Sigmoid colon (tissue), 7 donors: ENCODE results near the gene DPRX. TPM values are rescaled to one million over a fixed set of nuclear protein-coding genes. Genes with fewer than 3 reads are reported as not detected.

Source experiments
- DNase-seq: peaks from one replicate; pipeline ENCODE4 v3.0.0-alpha.2; 2019
- H3K27ac ChIP-seq, 4 donors: fragments of 200-600 bp; sonication (generic); one replicate each; pipeline ENCODE4 v1.5.1; 2016 to 2019; ENCODE audit warnings: mild to moderate bottlenecking in 1 of 4
- H3K27me3 ChIP-seq, 3 donors: fragments of 200-600 bp; sonication (generic); one replicate each; pipeline ENCODE4 v1.5.1; 2019; ENCODE audit warnings: mild to moderate bottlenecking in 1 of 3
- H3K36me3 ChIP-seq, 4 donors: fragments of 200-600 bp; sonication (generic); one replicate each; pipeline ENCODE4 v1.5.1; 2016 to 2019
- H3K4me1 ChIP-seq, 4 donors: fragments of 200-600 bp; sonication (generic); one replicate each; pipeline ENCODE4 v1.5.1; 2017 to 2019
- H3K4me3 ChIP-seq, 4 donors: fragments of 200-600 bp; sonication (generic); one replicate each; pipeline ENCODE4 v1.5.1; 2017 to 2019; ENCODE audit warnings: mild to moderate bottlenecking in 2 of 4, moderate library complexity in 1 of 4
- H3K9me3 ChIP-seq, 4 donors: fragments of 200-600 bp in 3 of 4; sonication (generic) in 3 of 4; one replicate each; pipeline versions ENCODE4 v1.5.1 to v1.6.1; 2013 to 2019
- EP300 ChIP-seq, 4 donors: sonication (generic); formaldehyde crosslinking; IDR thresholded peaks; one replicate each; pipeline ENCODE4 v1.6.1; 2017; ENCODE audit warnings: antibody characterized with exemption in 4 of 4
- POLR2A ChIP-seq, 2 donors: fragments of 450-650 bp; IDR thresholded peaks; one replicate each; pipeline ENCODE4 v1.6.1; 2016; ENCODE audit warnings: antibody characterized with exemption in 2 of 2, mild to moderate bottlenecking in 2 of 2, moderate library complexity in 2 of 2
- POLR2AphosphoS5 ChIP-seq, 4 donors: sonication (generic); formaldehyde crosslinking; IDR thresholded peaks; one replicate each; pipeline ENCODE4 v1.6.1; 2017; ENCODE audit warnings: antibody characterized with exemption in 4 of 4
- WGBS, 2 donors: extraction: QIAGEN DNeasy Blood & Tissue Kit; methylation state at CpG; one replicate each; pipeline ENCODE4 v1.1.7; 2013; 5-methylcytosine and 5-hydroxymethylcytosine counted together
- intact Hi-C: fragments of 100-400 bp; cut with DNase I; formaldehyde crosslinking; loops from one replicate; pipeline ENCODE4 v1.15.1; 2023
- polyA plus RNA-seq, 3 donors: library from polyadenylated mRNA; stranded (reverse); fragments of 200-250 nt; gene quantifications; one replicate each; pipeline ENCODE4 v1.2.3, GENCODE V29; 2013
- total RNA-seq, 4 donors: library from RNA; depleted of rRNA; stranded (reverse); fragments of >200 nt; gene quantifications; one replicate each; pipeline ENCODE4 v1.1.0, GENCODE V29; 2016
- TF ChIP-seq, protein P1 (sequence below), 4 experiments: fragments of 450-650 bp in 3 of 4; fragments of 200-600 bp in 1 of 4; IDR thresholded peaks; one replicate each; pipeline ENCODE4 v1.5.1; 2016 to 2019; ENCODE audit warnings: antibody characterized with exemption in 4 of 4, mild to moderate bottlenecking in 3 of 4, moderate library complexity in 2 of 4
- donor health status: healthy with polysubstance abuse.
- donor health status: Bipolar disorder and iron deficiency.
- donor health status: healthy.

Gene DPRX
- total and polyA plus RNA-seq, 7 donors, result not detected

DNA sequence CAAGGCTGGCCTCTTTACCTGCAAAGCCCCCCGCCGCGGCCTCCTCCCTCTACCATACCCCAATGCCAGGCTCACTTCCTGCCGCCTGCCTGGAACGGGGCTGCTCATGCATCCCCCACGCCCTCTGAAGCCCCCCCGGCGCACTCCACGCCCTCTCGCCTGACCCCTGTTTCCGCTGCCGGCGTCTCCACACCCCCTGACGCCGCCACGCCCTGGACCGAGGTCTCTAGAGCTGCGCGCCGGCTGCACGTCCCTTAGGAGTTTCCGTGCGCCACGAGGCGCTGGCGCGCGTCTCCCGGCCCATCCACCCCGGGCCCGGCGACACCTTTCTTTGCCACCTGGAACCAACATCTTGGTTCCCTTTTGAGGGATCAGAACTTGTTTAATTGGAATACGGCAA is 16.0 kb downstream of the DPRX start:
- Histone ChIP-seq H3K36me3 (no peaks in the 10 kb centered on the region), H3K4me3 (no peak overlapping the region), H3K4me1 (no peaks in the 10 kb centered on the region), H3K27ac (no peak overlapping the region), H3K9me3 (peaks cover 0 to 16% (median 5%) of the 10 kb centered on the region in 4 donors), H3K27me3 (peaks cover 0 to 2% (median 0%) of the 10 kb centered on the region in 3 donors)
- TF ChIP-seq POLR2A (IDR thresholded peaks at IDR 0.05) (no peak), EP300 (IDR thresholded peaks at IDR 0.05) (no peak), POLR2AphosphoS5 (IDR thresholded peaks at IDR 0.05) (no peak)
- TF ChIP-seq, protein P1, sequence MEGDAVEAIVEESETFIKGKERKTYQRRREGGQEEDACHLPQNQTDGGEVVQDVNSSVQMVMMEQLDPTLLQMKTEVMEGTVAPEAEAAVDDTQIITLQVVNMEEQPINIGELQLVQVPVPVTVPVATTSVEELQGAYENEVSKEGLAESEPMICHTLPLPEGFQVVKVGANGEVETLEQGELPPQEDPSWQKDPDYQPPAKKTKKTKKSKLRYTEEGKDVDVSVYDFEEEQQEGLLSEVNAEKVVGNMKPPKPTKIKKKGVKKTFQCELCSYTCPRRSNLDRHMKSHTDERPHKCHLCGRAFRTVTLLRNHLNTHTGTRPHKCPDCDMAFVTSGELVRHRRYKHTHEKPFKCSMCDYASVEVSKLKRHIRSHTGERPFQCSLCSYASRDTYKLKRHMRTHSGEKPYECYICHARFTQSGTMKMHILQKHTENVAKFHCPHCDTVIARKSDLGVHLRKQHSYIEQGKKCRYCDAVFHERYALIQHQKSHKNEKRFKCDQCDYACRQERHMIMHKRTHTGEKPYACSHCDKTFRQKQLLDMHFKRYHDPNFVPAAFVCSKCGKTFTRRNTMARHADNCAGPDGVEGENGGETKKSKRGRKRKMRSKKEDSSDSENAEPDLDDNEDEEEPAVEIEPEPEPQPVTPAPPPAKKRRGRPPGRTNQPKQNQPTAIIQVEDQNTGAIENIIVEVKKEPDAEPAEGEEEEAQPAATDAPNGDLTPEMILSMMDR (IDR thresholded peaks at IDR 0.05), result no peak
- intact Hi-C loops, result no loop called here
- WGBS, 2 donors, result 96 to 98% methylated on average over 33 of the region's 33 CpGs
- DNase-seq, result no peak

DNA sequence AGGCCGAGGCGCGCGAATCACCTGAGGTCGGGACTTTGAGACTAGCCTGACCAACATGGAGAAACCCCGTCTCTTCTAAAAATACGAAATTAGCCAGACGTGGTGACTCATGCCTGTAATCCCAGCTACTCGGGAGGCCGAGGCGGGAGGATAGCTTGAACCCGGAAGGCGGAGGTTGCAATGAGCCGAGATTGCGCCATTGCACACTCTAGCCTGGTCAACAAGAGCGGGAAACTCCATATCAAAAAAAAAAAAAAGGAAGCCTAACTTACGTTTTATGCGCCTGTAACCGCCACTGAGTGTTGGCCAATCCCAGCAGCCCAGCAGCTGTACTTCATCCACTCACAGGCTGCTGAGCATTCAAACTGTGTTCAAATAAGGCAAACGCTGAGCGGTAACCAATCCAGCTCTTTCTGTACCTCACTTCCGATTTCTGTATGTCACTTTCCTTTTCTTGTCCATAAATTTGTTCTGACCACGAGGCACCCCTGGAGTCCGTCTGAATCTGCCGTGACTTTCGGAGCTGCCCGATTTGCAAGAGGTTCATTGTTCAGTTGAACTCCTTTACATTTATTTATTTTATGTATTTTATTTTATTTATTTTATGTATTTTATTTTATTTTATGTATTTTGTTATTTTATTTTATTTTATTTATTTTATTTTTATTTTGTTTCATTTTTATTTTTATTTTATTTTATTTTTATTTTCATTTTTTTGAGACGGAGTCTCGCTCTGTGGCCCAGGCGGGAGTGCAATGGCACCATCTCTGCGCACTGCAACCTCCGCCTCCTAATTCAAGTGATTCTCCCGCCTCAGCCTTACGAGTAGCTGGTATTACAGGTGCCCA is 18.2 kb downstream of the DPRX start:
- TF ChIP-seq EP300 (IDR thresholded peaks at IDR 0.05) (no peak), POLR2AphosphoS5 (IDR thresholded peaks at IDR 0.05) (no peak), POLR2A (IDR thresholded peaks at IDR 0.05) (no peak)
- TF ChIP-seq, protein P1 (IDR thresholded peaks at IDR 0.05), result no peak
- Histone ChIP-seq H3K4me3 (no peak overlapping the region), H3K4me1 (no peaks in the 10 kb centered on the region), H3K36me3 (no peaks in the 10 kb centered on the region), H3K27ac (no peak overlapping the region), H3K27me3 (no peaks in the 10 kb centered on the region), H3K9me3 (peaks cover 0 to 16% (median 5%) of the 10 kb centered on the region in 4 donors)
- DNase-seq, result no peak
- WGBS, 2 donors, result 95 to 97% methylated on average over 34 of the region's 34 CpGs
- intact Hi-C loops, result no loop called here

DNA sequence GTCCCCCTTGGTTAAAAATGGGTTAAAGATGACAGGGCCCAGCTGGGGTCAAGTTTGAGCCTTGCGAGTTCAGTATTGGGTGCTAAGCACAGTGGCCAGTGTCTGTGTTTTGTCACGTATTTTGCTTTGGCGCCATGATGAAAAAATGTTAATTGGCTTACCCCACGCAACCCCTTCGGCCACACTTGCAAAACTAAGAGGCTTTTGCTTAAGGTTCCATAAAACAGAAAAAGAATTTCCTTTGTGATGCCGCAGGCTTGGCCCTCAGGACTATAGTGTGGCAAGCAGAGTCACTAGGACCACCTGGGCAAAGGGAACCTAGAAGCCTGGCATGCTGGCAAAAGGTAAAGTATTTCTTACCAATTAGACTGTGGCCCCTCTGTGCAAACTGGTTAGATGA is 20.7 kb downstream of the DPRX start:
- Histone ChIP-seq H3K9me3 (peaks cover 0 to 20% (median 5%) of the 10 kb centered on the region in 4 donors), H3K4me1 (no peaks in the 10 kb centered on the region), H3K27ac (no peak overlapping the region), H3K4me3 (no peak overlapping the region), H3K27me3 (no peaks in the 10 kb centered on the region), H3K36me3 (no peaks in the 10 kb centered on the region)
- no peak for DNase-seq
- WGBS, 2 donors, result 94 to 95% methylated on average over 6 of the region's 6 CpGs
- TF ChIP-seq EP300 (IDR thresholded peaks at IDR 0.05), result no peak
- TF ChIP-seq, protein P1 (IDR thresholded peaks at IDR 0.05), result no peak
- no peak for TF ChIP-seq POLR2AphosphoS5 (IDR thresholded peaks at IDR 0.05)
- no peak for TF ChIP-seq POLR2A (IDR thresholded peaks at IDR 0.05)
- intact Hi-C loops, result no loop called here

DNA sequence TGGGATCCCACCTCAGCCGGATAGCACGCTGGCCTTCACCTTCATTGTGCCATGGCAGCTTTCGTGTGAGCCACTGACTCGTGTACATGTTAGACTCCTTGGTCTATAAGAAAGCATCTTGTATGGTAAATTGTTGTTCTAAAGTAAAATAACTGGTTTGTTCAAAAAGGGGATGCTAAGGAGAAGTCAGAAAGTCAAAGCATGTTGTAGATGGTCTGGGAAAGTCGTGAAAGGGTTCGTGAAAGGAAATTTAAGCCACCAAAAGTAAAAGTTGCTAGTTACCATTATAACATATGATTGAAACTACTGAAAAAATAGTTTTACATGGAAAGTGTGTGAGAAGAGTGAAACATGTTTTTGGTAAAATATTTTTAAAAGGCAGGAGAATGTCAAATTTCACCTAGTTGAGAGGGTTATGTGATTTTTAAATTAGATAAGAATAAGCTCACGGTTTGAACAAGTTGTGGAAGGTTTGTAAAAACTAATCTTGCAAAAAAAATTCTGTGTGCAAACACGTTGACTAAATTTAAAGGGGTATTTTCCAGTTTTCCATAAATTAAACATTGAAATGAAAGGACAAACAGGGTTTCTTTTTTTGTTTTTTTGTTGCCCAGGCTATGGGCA is 23.4 kb downstream of the DPRX start:
- WGBS, 2 donors, result 80 to 84% methylated on average over 8 of the region's 8 CpGs
- DNase-seq, result no peak

More for the DNA sequence above, 23.4 kb downstream of the DPRX start:
- no peak overlapping the region for H3K4me3 ChIP-seq
- intact Hi-C loops, result no loop called here
- H3K27me3 ChIP-seq, result no peaks in the 10 kb centered on the region
- H3K4me1 ChIP-seq, result no peaks in the 10 kb centered on the region
- no peak for TF ChIP-seq POLR2AphosphoS5 (IDR thresholded peaks at IDR 0.05)
- no peak for TF ChIP-seq EP300 (IDR thresholded peaks at IDR 0.05)
- TF ChIP-seq, protein P1 (IDR thresholded peaks at IDR 0.05), result no peak
- no peak for TF ChIP-seq POLR2A (IDR thresholded peaks at IDR 0.05)
- H3K9me3 ChIP-seq, result peaks cover 0 to 9% (median 0%) of the 10 kb centered on the region in 4 donors
- H3K36me3 ChIP-seq, result no peaks in the 10 kb centered on the region
- no peak overlapping the region for H3K27ac ChIP-seq
